ENCODE results near the gene SLC17A3. TPM values are rescaled to one million over a fixed set of nuclear protein-coding genes. Genes with fewer than 3 reads are reported as not detected.

The SLC17A3 gene
- total and polyA plus RNA-seq, 2 experiments from 2014 or later = not detected

DNA sequence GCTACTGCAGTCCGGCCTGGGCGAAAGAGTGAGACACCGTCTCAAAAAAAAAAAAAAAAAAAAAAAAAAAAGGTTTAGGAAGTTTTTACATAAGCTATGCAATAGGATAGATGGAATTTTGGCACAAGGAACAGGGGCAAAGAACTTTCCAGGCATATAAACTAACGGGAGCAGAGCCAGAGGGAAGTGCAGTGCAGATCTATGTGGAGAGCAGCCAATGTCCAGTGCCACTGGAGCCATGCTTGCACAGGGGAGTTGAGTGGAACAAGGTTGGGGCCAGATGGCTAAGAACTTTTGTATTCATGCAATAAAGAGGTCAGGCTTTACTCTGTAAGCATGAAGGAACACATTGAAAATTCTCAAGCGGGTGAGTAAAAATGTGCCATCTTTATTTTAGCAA lies 45.6 kb upstream of the SLC17A3 start (continued):
- TF ChIP-seq, protein P1, sequence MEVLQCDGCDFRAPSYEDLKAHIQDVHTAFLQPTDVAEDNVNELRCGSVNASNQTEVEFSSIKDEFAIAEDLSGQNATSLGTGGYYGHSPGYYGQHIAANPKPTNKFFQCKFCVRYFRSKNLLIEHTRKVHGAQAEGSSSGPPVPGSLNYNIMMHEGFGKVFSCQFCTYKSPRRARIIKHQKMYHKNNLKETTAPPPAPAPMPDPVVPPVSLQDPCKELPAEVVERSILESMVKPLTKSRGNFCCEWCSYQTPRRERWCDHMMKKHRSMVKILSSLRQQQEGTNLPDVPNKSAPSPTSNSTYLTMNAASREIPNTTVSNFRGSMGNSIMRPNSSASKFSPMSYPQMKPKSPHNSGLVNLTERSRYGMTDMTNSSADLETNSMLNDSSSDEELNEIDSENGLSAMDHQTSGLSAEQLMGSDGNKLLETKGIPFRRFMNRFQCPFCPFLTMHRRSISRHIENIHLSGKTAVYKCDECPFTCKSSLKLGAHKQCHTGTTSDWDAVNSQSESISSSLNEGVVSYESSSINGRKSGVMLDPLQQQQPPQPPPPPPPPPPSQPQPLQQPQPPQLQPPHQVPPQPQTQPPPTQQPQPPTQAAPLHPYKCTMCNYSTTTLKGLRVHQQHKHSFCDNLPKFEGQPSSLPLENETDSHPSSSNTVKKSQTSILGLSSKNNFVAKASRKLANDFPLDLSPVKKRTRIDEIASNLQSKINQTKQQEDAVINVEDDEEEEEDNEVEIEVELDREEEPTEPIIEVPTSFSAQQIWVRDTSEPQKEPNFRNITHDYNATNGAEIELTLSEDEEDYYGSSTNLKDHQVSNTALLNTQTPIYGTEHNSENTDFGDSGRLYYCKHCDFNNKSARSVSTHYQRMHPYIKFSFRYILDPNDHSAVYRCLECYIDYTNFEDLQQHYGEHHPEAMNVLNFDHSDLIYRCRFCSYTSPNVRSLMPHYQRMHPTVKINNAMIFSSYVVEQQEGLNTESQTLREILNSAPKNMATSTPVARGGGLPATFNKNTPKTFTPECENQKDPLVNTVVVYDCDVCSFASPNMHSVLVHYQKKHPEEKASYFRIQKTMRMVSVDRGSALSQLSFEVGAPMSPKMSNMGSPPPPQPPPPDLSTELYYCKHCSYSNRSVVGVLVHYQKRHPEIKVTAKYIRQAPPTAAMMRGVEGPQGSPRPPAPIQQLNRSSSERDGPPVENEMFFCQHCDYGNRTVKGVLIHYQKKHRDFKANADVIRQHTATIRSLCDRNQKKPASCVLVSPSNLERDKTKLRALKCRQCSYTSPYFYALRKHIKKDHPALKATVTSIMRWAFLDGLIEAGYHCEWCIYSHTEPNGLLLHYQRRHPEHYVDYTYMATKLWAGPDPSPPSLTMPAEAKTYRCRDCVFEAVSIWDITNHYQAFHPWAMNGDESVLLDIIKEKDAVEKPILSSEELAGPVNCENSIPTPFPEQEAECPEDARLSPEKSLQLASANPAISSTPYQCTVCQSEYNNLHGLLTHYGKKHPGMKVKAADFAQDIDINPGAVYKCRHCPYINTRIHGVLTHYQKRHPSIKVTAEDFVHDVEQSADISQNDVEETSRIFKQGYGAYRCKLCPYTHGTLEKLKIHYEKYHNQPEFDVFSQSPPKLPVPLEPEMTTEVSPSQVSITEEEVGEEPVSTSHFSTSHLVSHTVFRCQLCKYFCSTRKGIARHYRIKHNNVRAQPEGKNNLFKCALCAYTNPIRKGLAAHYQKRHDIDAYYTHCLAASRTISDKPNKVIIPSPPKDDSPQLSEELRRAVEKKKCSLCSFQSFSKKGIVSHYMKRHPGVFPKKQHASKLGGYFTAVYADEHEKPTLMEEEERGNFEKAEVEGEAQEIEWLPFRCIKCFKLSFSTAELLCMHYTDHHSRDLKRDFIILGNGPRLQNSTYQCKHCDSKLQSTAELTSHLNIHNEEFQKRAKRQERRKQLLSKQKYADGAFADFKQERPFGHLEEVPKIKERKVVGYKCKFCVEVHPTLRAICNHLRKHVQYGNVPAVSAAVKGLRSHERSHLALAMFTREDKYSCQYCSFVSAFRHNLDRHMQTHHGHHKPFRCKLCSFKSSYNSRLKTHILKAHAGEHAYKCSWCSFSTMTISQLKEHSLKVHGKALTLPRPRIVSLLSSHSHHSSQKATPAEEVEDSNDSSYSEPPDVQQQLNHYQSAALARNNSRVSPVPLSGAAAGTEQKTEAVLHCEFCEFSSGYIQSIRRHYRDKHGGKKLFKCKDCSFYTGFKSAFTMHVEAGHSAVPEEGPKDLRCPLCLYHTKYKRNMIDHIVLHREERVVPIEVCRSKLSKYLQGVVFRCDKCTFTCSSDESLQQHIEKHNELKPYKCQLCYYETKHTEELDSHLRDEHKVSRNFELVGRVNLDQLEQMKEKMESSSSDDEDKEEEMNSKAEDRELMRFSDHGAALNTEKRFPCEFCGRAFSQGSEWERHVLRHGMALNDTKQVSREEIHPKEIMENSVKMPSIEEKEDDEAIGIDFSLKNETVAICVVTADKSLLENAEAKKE (CRISPR knock-in tag; IDR thresholded peaks at IDR 0.05) = no peak
- TF ChIP-seq POLR2AphosphoS5 (IDR thresholded peaks at IDR 0.05; ENCODE audit: low read depth) (no peak), EZH2phosphoT487 (IDR thresholded peaks at IDR 0.05; ENCODE audit: unreplicated experiment) (no peak)
- TF ChIP-seq, protein P2, sequence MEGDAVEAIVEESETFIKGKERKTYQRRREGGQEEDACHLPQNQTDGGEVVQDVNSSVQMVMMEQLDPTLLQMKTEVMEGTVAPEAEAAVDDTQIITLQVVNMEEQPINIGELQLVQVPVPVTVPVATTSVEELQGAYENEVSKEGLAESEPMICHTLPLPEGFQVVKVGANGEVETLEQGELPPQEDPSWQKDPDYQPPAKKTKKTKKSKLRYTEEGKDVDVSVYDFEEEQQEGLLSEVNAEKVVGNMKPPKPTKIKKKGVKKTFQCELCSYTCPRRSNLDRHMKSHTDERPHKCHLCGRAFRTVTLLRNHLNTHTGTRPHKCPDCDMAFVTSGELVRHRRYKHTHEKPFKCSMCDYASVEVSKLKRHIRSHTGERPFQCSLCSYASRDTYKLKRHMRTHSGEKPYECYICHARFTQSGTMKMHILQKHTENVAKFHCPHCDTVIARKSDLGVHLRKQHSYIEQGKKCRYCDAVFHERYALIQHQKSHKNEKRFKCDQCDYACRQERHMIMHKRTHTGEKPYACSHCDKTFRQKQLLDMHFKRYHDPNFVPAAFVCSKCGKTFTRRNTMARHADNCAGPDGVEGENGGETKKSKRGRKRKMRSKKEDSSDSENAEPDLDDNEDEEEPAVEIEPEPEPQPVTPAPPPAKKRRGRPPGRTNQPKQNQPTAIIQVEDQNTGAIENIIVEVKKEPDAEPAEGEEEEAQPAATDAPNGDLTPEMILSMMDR (conservative IDR thresholded peaks at IDR 0.05; ENCODE audit: low read depth in 2 of 2) = no peak

DNA sequence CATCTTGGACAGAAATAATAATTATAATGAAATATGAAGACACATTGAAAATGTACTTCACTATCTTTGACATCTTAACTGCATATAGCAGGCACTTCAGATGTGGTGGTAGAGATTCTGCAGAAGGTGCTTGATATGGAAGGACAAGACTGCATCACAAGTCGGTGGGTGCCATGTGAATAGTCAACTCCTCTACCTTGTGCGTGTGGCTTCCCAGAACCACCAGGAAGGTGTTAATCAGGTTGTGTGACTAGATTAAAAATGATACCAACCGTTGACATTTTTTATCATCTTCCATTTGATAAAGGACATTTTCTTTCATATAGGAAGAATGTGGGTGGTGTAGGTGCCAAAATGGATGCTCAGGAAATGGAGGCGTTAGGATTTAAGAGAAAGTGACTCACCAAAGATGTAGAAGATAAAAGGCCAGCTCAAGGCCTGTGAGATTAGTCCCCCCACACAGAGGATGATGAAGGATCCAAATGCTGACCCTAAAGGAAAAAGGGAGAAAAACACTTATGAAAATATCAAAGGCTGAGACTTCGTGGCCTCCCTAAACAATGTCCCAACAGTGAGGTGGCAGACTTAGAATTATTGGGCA lies 44.1 kb upstream of the SLC17A3 start:
- Mint-ChIP-seq H3K27me3 (ENCODE audit: insufficient read depth, low read depth, poor library complexity) (no peaks in the 10 kb centered on the region), H3K27ac (no peak overlapping the region), H3K9me3 (no peaks in the 10 kb centered on the region), H3K36me3 (ENCODE audit: low read depth) (no peaks in the 10 kb centered on the region), H3K4me1 (no peaks in the 10 kb centered on the region), H3K4me3 (no peak overlapping the region)
- DNase-seq (ENCODE audit: low spot score) (no peak), ATAC-seq (no peak)
- H4K20me1 ChIP-seq (replicated peaks; ENCODE audit: insufficient read depth) = no peaks in the 10 kb centered on the region
- no peaks in the 10 kb centered on the region for H3K27me3 ChIP-seq (ENCODE audit: insufficient read depth)
- H3F3A ChIP-seq (replicated peaks; ENCODE audit: low read depth) = no peaks in the 10 kb centered on the region
- no peak overlapping the region for H3K27ac ChIP-seq (ENCODE audit: low read depth)
- H3K79me2 ChIP-seq (replicated peaks; ENCODE audit: insufficient read depth) = no peaks in the 10 kb centered on the region
- no peak overlapping the region for H3K4me3 ChIP-seq
- no peak overlapping the region for H3K4me2 ChIP-seq
- 0 out of 2 replicates have a peak, but pooled peaks cover 4% of the 10 kb centered on the region for H3K9me2 ChIP-seq (ENCODE audit: insufficient read depth)
- no peak overlapping the region for H2AFZ ChIP-seq
- H3K4me1 ChIP-seq (ENCODE audit: insufficient read depth) = no peaks in the 10 kb centered on the region
- no peaks in the 10 kb centered on the region for H3K36me3 ChIP-seq (ENCODE audit: insufficient read depth)
- TF ChIP-seq CREB1 (CRISPR knock-in tag; IDR thresholded peaks at IDR 0.05; ENCODE audit: low read depth) (no peak), EZH2phosphoT487 (IDR thresholded peaks at IDR 0.05; ENCODE audit: unreplicated experiment) (no peak), EZH2 (IDR thresholded peaks at IDR 0.05; ENCODE audit: low read depth, unreplicated experiment) (no peak), POLR2AphosphoS5 (IDR thresholded peaks at IDR 0.05; ENCODE audit: low read depth) (no peak), ZNF331 (CRISPR knock-in tag; IDR thresholded peaks at IDR 0.05; ENCODE audit: low read depth) (no peak), NANOG (IDR thresholded peaks at IDR 0.05; ENCODE audit: borderline replicate concordance) (no peak)
